Hippocampal formation (tissue), 2 donors: Measurements from ENCODE around the gene LRRC4C.

Experiments
- DNase-seq, 2 donors: peaks; one replicate each; lab custom pipeline; 2025; lab: John Stamatoyannopoulos, UW

Gene LRRC4C

GRCh38 chr11:41250408-41250935 is 209.0 kb downstream of the LRRC4C start:
- DNase-seq: no peak

GRCh38 chr11:41247621-41248020 is 211.8 kb downstream of the LRRC4C start:
- no peak for DNase-seq

- no peak for DNase-seq
Measured at GRCh38 chr11:41246399-41246745, 213.1 kb downstream of the LRRC4C start.

- no peak for DNase-seq
Measured at GRCh38 chr11:41245704-41246398, 213.6 kb downstream of the LRRC4C start.

- no peak for DNase-seq
Measured at GRCh38 chr11:41245184-41245583, 214.3 kb downstream of the LRRC4C start.

GRCh38 chr11:41237382-41237781 is 222.1 kb downstream of the LRRC4C start:
- DNase-seq: no peak

- DNase-seq: no peak
Measured at GRCh38 chr11:41235668-41236067, 223.8 kb downstream of the LRRC4C start.

GRCh38 chr11:41225856-41226633 is 233.4 kb downstream of the LRRC4C start:
- DNase-seq: no peak

GRCh38 chr11:41222236-41222635 is 237.2 kb downstream of the LRRC4C start:
- DNase-seq: no peak

GRCh38 chr11:41206388-41206787 is 253.1 kb downstream of the LRRC4C start:
- no peak for DNase-seq

GRCh38 chr11:41201156-41201555 is 258.3 kb downstream of the LRRC4C start:
- DNase-seq: peak; percentile 11 to 50

- no peak for DNase-seq
Measured at GRCh38 chr11:41190437-41191082, 268.9 kb downstream of the LRRC4C start.

- peak; percentile 4 to 45 for DNase-seq
Measured at GRCh38 chr11:41189701-41190436, 269.6 kb downstream of the LRRC4C start.

GRCh38 chr11:41177791-41178190 is 281.7 kb downstream of the LRRC4C start:
- DNase-seq: no peak

- DNase-seq: no peak
Measured at GRCh38 chr11:41175304-41175972, 284.0 kb downstream of the LRRC4C start.

GRCh38 chr11:41146326-41146725 is 313.1 kb downstream of the LRRC4C start:
- DNase-seq: no peak

- DNase-seq: no peak
Measured at GRCh38 chr11:41145420-41145819, 314.0 kb downstream of the LRRC4C start.

- no peak for DNase-seq
Measured at GRCh38 chr11:41134971-41135370, 324.5 kb downstream of the LRRC4C start.

GRCh38 chr11:41133023-41133422 is 326.4 kb downstream of the LRRC4C start:
- DNase-seq: no peak

- DNase-seq: no peak
Measured at GRCh38 chr11:41121600-41121999, 337.9 kb downstream of the LRRC4C start.

- DNase-seq: no peak
Measured at GRCh38 chr11:41119484-41119883, 340.0 kb downstream of the LRRC4C start.
